Lung microvascular endothelial cell (primary cell): Measurements from ENCODE around the gene ZNF804A. TPM values are rescaled to one million over a fixed set of nuclear protein-coding genes. Genes with fewer than 3 reads are reported as not detected.
"Not testable (repeated sequence)": the region's sequence is repeated elsewhere in the genome, so short reads cannot be mapped to it uniquely, and the experiment has no call there.

Experiments used
- DNase-seq, 2 donors: peaks; one replicate each; pipeline versions ENCODE4 v3.0.0 to v3.0.0-alpha.2; 2010; ENCODE audit warnings: low read depth in 2 of 2
- total RNA-seq: library from RNA; depleted of rRNA; stranded (reverse); fragments of >200 nt; gene quantifications from 2 replicates; pipeline ENCODE4 v1.2.1, GENCODE V29; 2014

The ZNF804A gene
- total RNA-seq, 1 donor from 2014 or later, result not detected

DNA sequence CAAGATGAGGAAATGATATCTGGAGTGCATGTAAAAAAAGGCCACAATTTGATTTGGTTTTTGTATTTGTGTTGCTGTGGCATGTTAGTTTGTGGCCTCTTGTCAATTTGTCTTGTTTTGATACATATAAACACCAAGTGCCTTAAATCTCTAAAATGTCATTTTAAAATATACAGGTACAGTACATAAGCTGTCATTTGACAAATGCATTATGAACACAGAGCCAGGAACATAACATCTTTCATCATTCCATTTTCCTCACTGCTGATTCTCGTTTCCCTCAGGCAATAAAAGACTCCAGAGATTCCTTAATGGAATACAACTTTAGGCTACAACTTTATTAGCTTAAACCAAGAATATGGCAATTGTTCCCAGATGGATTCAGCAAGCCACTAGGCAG is 217.5 kb downstream of the ZNF804A start:
- DNase-seq, result no peak

DNA sequence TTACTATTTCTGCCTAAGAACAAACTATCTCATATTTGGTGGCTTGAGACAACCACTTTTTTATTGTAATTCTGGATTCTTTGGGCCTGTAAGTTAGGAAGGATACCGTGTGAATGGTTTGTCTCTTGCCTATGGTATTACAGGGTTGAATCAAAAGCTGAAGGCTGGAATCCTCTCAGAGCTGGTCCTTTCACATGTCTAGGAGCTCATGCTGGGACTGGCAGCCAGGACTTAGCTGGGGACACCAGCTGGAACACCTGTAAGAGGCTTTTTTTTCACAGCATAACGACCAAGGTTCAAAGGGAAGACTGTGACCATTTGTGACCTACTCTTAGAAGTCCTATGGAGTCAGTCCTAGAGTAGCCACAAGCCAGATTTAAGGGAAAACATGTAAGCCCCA is 226.3 kb downstream of the ZNF804A start:
- no peak for DNase-seq

- no peak for DNase-seq
Measured at GRCh38 chr2:184830531-184830930, 232.2 kb downstream of the ZNF804A start.

- DNase-seq, result no peak
Measured at GRCh38 chr2:184834699-184835397, 236.5 kb downstream of the ZNF804A start.

DNA sequence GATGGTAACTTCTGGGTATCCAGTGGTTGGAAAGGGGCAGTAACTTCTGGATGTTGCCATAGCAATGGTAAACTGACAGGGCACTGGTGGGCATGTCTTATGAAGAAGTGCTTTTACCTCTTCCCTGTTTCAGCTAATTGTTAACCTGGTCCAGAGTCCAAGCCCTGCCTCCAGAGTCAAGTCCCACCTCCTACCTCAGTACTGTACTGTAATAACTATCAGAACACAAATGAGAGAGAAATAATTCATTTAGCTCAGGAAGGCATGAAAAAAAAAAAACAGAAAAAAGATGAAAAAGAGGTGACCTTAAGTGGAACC is 237.0 kb downstream of the ZNF804A start:
- no peak for DNase-seq

- no peak for DNase-seq
Measured at GRCh38 chr2:184847331-184847730, 249.0 kb downstream of the ZNF804A start.

GRCh38 chr2:184849516-184849915 is 251.2 kb downstream of the ZNF804A start:
- DNase-seq, result no peak

DNA sequence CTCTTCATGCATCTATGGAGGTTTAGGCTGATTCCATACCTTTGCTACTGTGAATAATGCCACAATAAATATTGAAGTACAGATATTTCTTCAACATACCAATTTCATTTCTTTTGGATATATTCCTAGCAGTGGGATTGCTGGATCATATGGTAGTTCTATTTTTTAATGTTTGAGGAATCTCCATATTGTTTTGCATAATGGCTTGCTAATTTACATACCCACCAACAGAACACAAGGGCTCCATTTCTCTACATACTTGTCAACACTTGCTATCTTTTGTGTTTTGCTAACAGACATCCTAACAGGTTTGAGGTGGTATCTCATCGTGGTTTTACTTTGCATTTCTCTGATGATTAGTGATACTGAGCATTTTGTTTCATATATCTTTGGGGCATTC is 253.2 kb downstream of the ZNF804A start:
- DNase-seq, result no peak

DNA sequence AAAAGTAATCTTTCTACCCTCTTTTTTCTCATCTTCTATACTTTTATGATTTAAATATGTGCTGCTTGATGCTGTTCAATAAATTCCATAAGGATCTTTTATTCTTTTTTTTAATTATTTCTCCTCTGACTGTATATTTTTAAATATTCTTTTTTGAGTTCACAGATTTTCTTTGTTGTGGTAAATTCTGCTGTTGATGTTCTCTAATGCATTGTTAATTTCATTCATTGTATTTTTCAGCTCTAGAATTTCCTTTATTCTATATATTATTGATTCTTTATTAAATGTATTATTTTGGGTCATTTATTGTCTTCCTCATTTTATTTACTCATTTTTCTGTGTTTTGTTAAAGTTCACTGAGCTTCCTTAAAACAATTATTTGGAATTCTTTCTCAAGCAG is 260.9 kb downstream of the ZNF804A start:
- no peak for DNase-seq

DNA sequence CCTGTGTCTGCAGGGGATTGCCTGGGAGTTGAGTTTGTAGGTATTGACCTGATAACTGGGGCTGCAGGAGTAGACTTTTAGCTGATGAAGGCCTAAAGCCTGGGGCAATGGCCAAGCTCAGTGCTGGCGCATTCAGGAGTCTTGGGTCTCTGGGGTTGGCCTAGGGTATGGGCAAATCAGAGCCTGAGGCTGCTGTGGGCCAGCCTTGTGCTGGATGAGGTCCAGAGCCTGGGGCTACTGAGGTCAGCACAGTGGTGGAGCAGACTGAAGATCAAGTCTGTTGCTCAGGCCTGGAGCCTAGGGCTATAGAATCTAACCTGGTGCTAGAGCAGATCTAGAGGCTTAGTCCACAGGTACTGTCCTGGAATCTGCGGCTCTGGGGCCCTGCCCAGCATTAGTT is 262.4 kb downstream of the ZNF804A start:
- no peak for DNase-seq

DNA sequence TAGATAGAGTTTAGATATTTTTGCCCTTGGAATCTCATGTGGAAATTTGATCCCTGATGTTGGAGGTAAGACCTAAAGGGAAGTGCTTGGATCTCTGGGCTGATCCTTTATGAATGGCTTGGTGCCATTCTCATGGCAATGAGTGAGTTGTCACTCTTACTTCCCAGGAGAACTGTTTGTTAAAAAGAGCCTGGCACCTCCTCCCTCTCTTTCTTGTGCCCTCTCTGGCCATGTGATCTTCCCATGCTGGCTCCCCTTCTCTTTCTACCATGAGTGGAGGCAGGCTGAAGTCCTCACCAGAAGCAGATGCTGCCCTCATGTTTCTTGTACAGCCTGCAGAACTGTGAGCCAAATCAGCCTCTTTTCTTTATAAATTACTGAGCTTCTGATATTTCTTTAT is 276.9 kb downstream of the ZNF804A start:
- no peak for DNase-seq

- DNase-seq, result no peak
Measured at GRCh38 chr2:184875911-184876310, 277.6 kb downstream of the ZNF804A start.

GRCh38 chr2:184877909-184878308 is 279.6 kb downstream of the ZNF804A start:
- DNase-seq, result no peak

GRCh38 chr2:184879671-184880070 is 281.3 kb downstream of the ZNF804A start:
- DNase-seq, result no peak

DNA sequence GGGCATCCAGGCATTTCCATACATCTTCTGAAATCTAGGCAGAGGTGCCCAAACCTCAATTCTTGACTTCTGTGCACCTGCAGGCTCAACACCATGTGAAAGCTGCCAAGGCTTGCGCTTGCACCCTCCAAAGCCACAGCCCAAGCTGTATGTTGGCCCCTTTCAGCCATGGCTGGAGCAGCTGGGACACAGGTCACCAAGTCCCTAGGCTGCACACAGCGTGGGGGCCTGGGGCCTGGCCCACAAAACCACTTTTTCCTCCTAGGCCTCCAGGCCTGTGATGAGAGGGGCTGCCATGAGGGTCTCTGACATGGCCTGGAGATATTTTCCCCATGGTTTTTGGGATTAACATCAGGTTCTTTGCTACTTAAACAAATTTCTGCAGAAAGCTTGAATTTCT is 288.3 kb downstream of the ZNF804A start:
- not testable (repeated sequence) for DNase-seq

GRCh38 chr2:184890311-184890710 is 292.0 kb downstream of the ZNF804A start:
- DNase-seq, result no peak

- DNase-seq, result no peak
Measured at GRCh38 chr2:184904991-184905390, 306.7 kb downstream of the ZNF804A start.

- DNase-seq, result no peak
Measured at GRCh38 chr2:184906160-184906559, 307.8 kb downstream of the ZNF804A start.

DNA sequence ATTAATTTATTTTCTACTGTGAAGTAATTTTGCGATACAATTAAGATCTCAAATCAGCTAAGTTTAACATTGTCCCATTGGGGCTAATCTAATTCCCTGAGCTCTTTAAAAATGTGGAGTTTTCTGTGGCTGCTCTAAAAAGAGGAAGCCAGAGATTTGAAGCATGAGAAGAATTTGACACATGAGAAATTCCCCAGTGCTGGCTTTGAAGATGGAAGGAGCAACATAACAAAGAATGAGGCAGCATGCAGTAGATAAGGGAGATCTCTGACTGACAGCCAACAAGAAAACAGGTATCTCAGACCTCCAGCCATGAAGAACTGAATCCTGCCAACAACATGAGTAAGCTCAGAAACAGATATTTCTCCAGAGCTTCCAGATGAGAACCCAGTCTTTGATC is 308.4 kb downstream of the ZNF804A start:
- DNase-seq, result no peak

DNA sequence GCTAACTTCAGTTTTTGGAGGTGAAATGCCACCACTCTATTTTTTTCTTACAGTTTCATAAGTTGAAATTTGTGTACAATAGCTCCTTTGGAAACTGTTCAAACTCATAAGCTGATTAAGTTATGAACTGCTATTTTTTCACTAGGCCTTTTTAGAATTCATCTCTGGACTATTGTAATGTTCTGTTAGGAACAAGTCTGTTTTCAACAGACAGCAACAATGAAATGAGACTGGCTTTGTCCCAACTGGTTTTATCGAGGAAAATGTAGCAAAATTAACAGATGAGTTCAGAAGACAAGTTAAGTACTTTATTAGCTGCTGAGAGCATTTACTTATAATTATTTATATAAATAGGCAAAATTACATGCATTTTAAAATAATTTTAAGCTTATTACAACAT is 310.6 kb downstream of the ZNF804A start:
- DNase-seq, result no peak

DNA sequence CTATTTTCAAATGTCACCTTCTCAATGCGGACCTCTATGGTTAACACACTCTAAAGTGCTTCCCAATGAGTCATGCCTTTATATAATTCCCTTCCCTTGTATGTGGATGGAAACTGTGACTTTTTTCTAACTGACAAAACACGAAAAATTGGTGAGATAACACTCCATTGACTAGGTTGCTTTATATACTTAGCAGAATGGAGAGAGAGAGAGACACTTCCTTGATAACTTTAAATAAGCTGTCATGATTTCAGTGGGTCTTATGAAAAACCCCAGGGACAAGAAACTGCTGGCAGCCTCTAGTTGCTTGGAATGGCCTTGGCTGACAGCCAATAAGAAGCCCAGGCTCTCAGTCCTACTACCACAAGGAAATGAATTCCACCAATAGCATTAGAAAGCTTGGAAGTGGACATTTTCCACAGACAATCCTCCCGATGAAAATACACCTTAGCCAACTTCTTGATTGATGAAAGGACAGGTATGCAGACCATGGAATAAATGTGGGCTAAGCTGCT is 322.2 kb downstream of the ZNF804A start:
- DNase-seq, result no peak

- no peak for DNase-seq
Measured at GRCh38 chr2:184921676-184922075, 323.3 kb downstream of the ZNF804A start.

DNA sequence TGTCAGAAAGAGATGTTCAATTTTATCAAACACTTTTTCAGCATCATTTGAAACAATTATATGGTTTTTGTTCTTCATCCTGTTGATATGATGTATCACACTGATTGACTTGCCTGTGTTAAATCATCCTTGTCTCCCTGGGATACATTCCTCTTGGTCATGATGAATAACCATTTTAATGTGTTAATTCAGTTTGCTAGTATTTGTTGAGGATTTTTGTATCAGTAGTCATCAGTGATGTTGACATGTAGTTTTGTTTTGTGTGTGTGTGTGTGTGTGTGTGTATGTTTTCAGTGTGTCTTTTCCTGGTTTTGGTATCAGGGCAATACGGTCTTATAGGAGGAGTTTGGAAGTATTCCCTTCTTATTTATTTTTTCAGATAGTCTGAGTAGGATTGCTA is 325.4 kb downstream of the ZNF804A start:
- DNase-seq, result no peak

GRCh38 chr2:184927040-184927439 is 328.7 kb downstream of the ZNF804A start:
- no peak for DNase-seq
